GM19025 (cell line): ENCODE data around the gene KLHL17.
"Not testable (repeated sequence)": the region's sequence is repeated elsewhere in the genome, so short reads cannot be mapped to it uniquely, and the experiment has no call there.

Experiments
- ATAC-seq: cut with Tn5 transposase; IDR thresholded peaks from one replicate; pipeline ENCODE4 v1.9.1; 2021; ENCODE audit warnings: mild to moderate bottlenecking, low read depth, moderate library complexity; ENCODE audit not compliant: unreplicated experiment

KLHL17 gene

GRCh38 chr1:978835-979743 lies 18.7 kb downstream of the KLHL17 start:
- ATAC-seq, result no peak

DNA sequence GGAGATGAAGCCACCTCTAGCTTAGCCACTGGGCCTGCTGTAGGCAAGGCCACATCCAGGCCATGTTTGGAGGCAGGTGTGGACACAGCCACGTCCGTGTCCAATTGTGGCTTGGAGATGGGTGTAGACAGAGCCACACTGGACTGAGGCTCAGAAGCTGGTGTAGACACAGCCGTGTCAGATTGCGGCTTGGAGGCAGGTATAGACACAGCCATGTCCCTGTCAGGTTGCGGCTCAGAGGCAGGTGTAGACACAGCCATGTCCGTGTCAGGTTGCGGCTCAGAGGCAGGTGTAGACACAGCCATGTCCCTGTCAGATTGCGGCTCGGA lies 19.3 kb downstream of the KLHL17 start:
- no peak for ATAC-seq

DNA sequence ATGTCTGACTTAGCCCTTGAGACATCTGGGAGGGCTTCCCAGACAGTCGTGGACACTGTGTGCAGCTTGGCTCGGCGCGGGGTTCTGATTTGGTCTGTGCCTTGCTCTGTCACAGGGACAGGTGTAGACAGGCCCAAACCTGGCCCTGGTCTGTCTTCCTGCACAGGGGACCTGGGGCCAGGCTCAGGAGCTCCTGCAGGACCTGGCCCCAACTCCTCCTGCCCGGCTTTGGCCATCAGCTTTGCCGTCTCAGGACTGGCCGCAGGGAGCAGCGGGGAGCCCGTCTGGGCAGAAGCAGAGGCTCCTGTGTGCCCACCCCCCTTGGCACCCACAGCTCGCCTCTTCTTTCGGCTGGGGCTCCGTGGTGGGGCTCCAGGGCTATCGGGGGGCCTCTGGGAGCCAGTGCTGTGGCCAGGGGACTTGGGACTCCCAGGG lies 19.8 kb downstream of the KLHL17 start:
- ATAC-seq, result no peak

DNA sequence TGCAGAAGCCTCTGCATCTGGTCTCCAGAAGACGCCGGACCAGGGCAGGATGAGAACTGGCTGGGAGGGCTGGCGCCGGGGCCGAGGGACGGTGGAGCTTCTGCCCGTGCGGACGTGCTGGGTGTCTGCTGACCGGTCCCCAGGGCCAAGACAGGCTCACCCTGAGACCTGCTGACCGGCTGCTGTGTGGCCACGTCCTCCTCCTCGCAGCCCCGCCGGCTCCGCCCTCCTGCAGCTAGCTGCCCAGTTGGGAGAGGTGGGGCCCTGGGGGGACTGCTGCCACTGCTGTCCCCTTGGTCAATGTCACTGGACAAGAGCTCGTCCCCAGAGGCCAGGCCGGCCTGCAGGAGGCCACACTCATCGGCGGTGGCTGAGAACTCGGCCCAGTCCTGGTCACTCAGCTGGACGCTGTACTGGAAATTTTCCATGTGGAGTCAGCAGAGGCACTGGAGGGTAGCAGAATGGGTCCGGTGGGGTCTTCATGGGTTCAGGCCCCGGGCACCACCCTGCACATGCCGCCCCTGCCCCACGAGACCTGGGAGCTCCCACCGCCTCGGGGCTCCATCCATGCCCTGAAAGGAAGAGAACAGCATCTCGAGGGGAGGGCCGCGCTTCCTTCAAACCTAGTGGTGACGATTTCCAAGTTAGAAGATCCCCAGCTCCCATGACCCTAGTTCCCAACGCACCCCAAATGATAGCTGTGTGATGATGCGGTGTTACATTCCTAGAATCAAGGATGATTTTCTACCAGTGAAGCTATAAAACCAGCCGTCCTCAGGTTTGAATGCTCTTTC lies 20.4 kb downstream of the KLHL17 start:
- no peak for ATAC-seq

DNA sequence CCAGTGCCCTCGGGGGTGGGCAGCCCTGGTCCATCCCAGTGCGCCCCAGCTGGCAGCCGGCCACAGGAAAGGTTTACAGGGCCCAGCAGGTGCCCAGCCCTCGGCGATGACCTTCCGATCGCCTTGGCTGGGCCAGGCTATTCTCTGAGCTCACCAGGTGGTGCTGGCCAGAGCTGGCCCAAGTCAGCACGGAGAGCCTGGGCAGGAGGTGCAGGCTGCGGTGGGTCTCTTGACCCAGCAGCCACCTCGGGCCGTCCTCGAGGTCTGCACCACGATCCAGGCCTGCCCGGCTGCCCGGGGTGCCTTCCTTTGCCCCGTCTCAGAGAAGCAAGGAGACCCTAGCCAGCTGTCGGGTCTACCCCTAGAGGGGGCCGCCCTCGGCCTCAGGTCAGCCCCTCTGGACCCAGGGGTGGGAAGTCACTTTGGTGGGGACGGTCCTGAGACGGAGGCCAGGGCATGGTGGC lies 21.1 kb downstream of the KLHL17 start:
- ATAC-seq, result no peak

DNA sequence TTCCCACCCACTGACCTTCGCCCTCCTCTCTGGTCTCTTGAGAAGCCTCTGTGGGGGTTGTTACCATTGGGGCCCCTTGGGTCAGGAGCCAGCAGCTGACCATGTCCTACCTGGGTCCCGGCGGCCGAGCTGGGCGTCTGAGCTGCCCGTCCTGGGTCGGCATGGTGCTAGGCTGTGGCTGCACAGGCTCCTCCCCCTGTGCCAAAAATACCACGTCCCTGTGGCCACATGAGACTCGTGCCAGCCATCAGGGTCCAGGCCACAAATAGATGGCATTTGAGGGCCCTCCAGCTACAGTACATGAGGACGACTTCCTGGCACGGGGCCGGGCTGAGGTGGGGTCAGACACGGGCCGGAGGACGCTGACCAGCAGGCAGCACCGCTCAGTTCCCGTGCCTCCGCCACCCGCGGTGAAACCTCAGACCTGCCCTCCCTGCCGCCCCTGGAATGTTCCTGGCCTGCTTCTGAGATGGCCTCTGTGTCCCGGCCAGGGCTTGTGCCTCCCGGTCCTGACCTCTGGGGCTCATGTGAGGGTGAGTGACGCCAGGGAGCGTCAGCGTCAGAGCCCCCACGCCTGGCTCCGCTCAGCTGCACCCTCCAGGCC lies 21.7 kb downstream of the KLHL17 start, which contains the start of gene PERM1:
Gene PERM1 (minus strand): TSS at position 139 of the 604 bp plus-strand sequence. CDS start 1,064 bp downstream, outside the sequence.
- no peak for ATAC-seq

DNA sequence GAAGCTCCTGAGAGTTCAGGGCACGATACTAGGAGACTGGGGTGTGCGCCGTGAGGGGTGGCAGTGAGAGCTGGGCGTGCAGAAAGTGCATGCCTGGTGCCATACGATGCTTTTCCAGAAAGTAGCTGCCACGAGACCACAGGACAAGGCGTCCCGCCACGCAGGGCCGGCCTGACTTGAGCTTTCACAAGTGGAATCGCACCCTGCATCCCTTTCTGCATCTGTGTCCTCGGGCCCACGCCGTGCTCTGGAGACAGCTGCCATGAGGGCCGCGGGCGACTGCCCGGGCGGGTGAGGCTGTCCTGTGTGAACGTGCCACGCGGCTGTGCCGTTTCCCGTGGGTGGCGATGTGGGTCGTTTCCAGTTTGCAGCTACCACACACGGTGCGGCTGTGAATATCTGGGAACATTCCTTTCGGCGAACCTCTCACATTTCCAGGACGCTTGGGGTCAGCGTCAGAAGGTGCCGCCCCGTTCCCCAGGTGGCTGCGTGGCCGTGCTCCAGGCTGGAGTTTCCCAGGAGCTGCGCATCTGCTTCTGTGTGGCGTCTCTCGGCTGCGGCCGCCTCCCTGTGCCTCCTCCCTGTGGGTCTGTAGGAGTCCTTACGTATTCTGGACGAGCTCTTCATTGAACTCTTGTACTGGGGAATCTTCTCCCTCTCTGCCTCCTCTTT lies 22.5 kb downstream of the KLHL17 start:
- no peak for ATAC-seq

- ATAC-seq, result no peak
These were observed 23.6 kb downstream of the KLHL17 start for GRCh38 chr1:983798-984475.

- ATAC-seq, result no peak
These were observed 24.1 kb downstream of the KLHL17 start for GRCh38 chr1:984476-984814.

- ATAC-seq, result no peak
These were observed 24.7 kb downstream of the KLHL17 start for GRCh38 chr1:985126-985525.

DNA sequence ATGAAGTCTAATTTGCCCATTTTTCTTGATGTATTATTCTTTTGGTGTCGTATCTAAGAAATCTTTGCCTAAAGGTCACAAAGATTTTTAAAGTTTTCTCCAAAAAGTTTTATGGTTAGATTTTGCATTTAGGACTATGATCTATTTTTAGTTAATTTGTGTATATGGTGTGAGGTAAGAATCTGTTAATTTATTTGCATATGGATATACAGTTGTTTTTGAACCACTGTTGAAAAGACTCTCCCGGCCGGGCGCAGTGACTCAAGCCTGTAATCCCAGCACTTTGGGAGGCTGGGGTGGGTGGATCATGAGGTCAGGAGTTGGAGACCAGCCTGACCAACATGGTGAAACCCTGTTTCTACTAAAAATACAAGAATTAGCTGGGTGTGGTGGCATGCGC lies 27.7 kb downstream of the KLHL17 start:
- not testable (repeated sequence) for ATAC-seq

DNA sequence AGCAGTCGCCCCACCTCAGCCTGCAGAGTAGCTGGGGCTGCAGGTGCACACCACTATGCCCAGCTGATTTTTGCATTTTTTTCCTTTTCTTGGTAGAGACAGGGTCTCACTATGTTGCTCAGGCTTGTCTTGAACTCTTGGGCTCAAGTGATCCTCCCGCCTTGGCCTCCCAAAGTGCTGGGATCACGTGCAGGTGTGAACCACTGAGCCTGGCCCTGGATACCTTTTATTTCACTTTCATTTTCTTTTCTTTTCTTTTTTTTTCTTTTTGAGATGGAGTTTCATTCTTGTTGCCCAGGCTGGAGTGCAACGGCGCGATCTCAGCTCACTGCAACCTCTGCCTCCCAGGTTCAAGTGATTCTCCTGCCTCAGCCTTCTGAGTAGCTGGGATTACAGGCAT lies 30.9 kb downstream of the KLHL17 start:
- ATAC-seq, result not testable (repeated sequence)

DNA sequence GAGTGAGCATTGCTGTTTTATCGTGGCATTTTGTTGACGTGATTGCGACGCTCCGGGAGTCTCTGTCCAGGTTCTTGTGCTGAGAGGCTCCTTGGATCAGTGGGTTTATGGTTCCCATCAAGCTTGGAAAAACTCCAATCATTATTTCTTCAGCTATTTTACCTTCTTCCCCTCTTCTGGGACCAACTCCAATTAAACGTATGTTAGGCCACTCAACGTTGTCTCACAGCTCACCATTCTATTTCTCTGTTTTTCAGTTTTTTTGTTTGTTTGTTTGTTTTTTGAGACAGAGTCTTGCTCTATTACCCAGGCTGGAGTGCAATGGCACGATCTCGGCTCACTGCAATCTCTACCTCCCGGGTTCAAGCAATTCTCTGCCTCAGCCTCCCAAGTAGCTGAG lies 31.5 kb downstream of the KLHL17 start:
- ATAC-seq, result no peak

DNA sequence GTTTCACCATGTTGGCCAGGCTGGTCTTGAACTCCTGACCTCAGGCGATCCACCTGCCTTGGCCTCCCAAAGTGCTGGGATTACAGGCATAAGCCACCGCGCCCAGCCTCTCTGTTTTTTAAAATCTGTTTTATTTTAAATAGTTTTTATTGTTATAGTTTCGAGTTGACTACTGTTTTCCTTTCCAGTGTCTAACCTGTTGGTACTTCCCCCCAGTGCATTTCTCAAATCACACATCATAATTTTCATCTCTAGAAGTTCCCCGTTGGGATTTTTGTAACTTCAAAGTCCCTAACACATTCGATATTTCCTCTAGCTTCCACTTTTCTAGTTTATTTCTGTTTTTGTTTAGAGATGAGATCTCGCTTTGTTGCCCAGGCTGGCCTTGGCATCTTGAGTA lies 32.0 kb downstream of the KLHL17 start:
- ATAC-seq, result no peak

GRCh38 chr1:993379-993995 lies 33.1 kb downstream of the KLHL17 start:
- ATAC-seq, result no peak

DNA sequence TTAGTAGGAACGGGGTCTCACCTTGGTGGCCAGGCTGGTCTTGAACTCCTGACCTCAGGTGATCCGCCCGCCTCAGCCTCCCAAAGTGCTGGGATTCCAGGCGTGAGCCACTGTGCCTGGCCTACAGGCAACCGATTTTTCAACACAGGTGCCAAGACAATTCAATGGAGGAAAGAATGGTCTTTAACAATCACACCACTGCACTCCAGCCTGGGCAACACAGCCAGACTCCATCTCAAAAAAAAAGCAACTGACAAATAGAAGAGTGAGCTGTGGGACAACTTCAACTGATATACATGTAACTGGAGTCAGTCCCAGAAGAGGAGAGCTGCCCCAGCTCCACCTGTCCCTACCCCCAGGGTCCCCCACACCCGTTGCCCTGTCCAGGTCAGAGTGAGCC lies 34.2 kb downstream of the KLHL17 start:
- not testable (repeated sequence) for ATAC-seq

DNA sequence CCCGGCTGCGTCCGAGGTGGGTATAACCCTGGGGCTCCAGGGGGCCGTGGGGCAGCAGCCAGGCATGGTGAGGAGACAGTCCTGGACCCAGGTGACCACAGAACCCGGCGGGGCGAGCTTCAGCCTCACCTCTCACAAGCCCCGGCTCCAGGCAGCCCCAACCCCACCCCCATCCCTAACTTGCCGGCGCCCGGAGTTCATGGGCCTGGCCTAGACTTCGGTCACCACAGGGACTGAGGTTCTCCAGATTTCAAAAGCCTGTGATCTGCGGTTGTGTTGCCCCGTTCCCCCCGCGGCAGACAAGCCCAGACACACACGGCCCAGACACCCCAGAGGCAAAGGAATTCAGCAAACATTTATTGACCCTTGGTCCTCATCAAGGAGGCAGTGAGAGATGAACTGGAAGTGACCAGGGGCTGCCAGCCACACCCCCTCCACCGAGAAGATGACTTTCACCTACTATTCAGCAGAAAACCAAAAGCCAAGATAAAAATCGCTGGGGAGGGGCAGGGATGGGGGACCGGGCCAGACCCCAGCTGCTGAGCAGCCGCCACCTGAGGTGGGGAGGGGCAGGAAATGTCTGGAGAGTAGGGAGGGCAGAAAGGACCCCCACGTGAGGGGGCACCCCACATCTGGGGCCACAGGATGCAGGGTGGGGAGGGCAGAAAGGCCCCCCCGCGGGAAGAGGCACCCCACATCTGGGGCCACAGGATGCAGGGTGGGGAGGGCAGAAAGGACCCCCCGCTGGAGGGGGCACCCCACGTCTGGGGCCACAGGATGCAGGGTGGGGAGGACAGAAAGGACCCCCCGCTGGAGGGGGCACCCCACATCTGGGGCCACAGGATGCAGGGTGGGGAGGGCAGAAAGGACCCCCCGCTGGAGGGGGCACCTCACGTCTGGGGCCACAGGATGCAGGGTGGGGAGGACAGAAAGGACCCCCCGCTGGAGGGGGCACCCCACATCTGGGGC lies 35.6 kb downstream of the KLHL17 start:
- no peak for ATAC-seq
